Measurements from ENCODE around the gene ARL6IP4.

Gene ARL6IP4

GRCh38 chr12:122997343-122998250, 17.1 kb downstream of the ARL6IP4 start:
- Histone ChIP-seq H3K27me3 (replicated peaks) (no peaks in the 10 kb centered on the region), H3K4me3 (ENCODE audit: low read depth, low read length) (no peak overlapping the region), H3K27ac (no peak overlapping the region), H3K36me3 (replicated peaks) (no peaks in the 10 kb centered on the region)
- DNase-seq, result no peak
- no peak for TF ChIP-seq CTCF (IDR thresholded peaks at IDR 0.05; ENCODE audit: low read depth, low read length, missing control alignments)
- in situ Hi-C loops (cut with HindIII; ENCODE audit: low pct_ligation_motif_present, low sequenced_read_pairs), result no loop called here

- in situ Hi-C loops (cut with HindIII; ENCODE audit: low pct_ligation_motif_present, low sequenced_read_pairs), result no loop called here
- Histone ChIP-seq H3K27ac (no peak overlapping the region), H3K36me3 (replicated peaks) (no peaks in the 10 kb centered on the region), H3K27me3 (replicated peaks) (no peaks in the 10 kb centered on the region), H3K4me3 (ENCODE audit: low read depth, low read length) (no peak overlapping the region)
- no peak for DNase-seq
- TF ChIP-seq CTCF (IDR thresholded peaks at IDR 0.05; ENCODE audit: low read depth, low read length, missing control alignments), result no peak
Measured at GRCh38 chr12:122998316-122998715, 17.8 kb downstream of the ARL6IP4 start.

- TF ChIP-seq CTCF (IDR thresholded peaks at IDR 0.05; ENCODE audit: low read depth, low read length, missing control alignments), result no peak
- H3K27ac ChIP-seq, result no peak overlapping the region
- no peaks in the 10 kb centered on the region for H3K27me3 ChIP-seq (replicated peaks)
- no peak for DNase-seq
- no peak overlapping the region for H3K4me3 ChIP-seq (ENCODE audit: low read depth, low read length)
- in situ Hi-C loops (cut with HindIII; ENCODE audit: low pct_ligation_motif_present, low sequenced_read_pairs), result no loop called here
- no peaks in the 10 kb centered on the region for H3K36me3 ChIP-seq (replicated peaks)
Measured at GRCh38 chr12:122999196-122999946, 18.9 kb downstream of the ARL6IP4 start.

- in situ Hi-C loops (cut with HindIII; ENCODE audit: low pct_ligation_motif_present, low sequenced_read_pairs), result no loop called here
- no peaks in the 10 kb centered on the region for H3K36me3 ChIP-seq (replicated peaks)
- TF ChIP-seq CTCF (IDR thresholded peaks at IDR 0.05; ENCODE audit: low read depth, low read length, missing control alignments), result no peak
Measured at GRCh38 chr12:122999986-123000420, 19.5 kb downstream of the ARL6IP4 start.

GRCh38 chr12:123000578-123000977, 20.1 kb downstream of the ARL6IP4 start:
- no peak for DNase-seq
- H3K27ac ChIP-seq, result no peak overlapping the region
- no peak for TF ChIP-seq CTCF (IDR thresholded peaks at IDR 0.05; ENCODE audit: low read depth, low read length, missing control alignments)

More at GRCh38 chr12:122999986-123000420, 19.5 kb downstream of the ARL6IP4 start:
- Histone ChIP-seq H3K27ac (no peak overlapping the region), H3K4me3 (ENCODE audit: low read depth, low read length) (no peak overlapping the region), H3K27me3 (replicated peaks) (no peaks in the 10 kb centered on the region)
- DNase-seq, result no peak

More at GRCh38 chr12:123000578-123000977, 20.1 kb downstream of the ARL6IP4 start:
- in situ Hi-C loops (cut with HindIII; ENCODE audit: low pct_ligation_motif_present, low sequenced_read_pairs), result no loop called here
- no peaks in the 10 kb centered on the region for H3K36me3 ChIP-seq (replicated peaks)
- H3K4me3 ChIP-seq (ENCODE audit: low read depth, low read length), result no peak overlapping the region
- no peaks in the 10 kb centered on the region for H3K27me3 ChIP-seq (replicated peaks)
